Mucosa of stomach (tissue), 1 donor: ENCODE data around the gene AKAP12.

Experiments used
- H3K27me3 ChIP-seq: one replicate; pipeline ENCODE4 v1.7.0; 2013; ENCODE audit warnings: mild to moderate bottlenecking, low read length; ENCODE audit not compliant: control insufficient read depth, insufficient read depth
- H3K36me3 ChIP-seq: one replicate; pipeline ENCODE4 v1.7.0; 2013; ENCODE audit warnings: low read length; ENCODE audit not compliant: control insufficient read depth, insufficient read depth
- H3K4me1 ChIP-seq: one replicate; pipeline ENCODE4 v1.7.0; 2013; ENCODE audit warnings: mild to moderate bottlenecking, low read length; ENCODE audit not compliant: control insufficient read depth, insufficient read depth
- H3K4me3 ChIP-seq: one replicate; pipeline ENCODE4 v1.7.0; 2013; ENCODE audit warnings: low read length
- H3K9ac ChIP-seq: one replicate; pipeline ENCODE4 v1.7.0; 2013; ENCODE audit warnings: mild to moderate bottlenecking, low read length, moderate library complexity
- H3K9me3 ChIP-seq: one replicate; pipeline ENCODE4 v1.7.0; 2013; ENCODE audit warnings: mild to moderate bottlenecking, low read length, moderate library complexity; ENCODE audit not compliant: control insufficient read depth
- donor health status: Pancreatic carcinoma.

Gene AKAP12

GRCh38 chr6:151263967-151264366, 24.2 kb downstream of the AKAP12 start:
- Histone ChIP-seq H3K4me1 (no peaks in the 10 kb centered on the region), H3K4me3 (no peak overlapping the region), H3K36me3 (no peaks in the 10 kb centered on the region), H3K9me3 (no peaks in the 10 kb centered on the region), H3K9ac (no peak overlapping the region), H3K27me3 (no peaks in the 10 kb centered on the region)

GRCh38 chr6:151265282-151265681, 25.5 kb downstream of the AKAP12 start:
- no peaks in the 10 kb centered on the region for H3K36me3 ChIP-seq
- no peak overlapping the region for H3K9ac ChIP-seq
- no peaks in the 10 kb centered on the region for H3K27me3 ChIP-seq
- no peaks in the 10 kb centered on the region for H3K4me1 ChIP-seq
- no peaks in the 10 kb centered on the region for H3K9me3 ChIP-seq
- no peak overlapping the region for H3K4me3 ChIP-seq

GRCh38 chr6:151269321-151269995, 29.7 kb downstream of the AKAP12 start:
- Histone ChIP-seq H3K27me3 (no peaks in the 10 kb centered on the region), H3K4me1 (no peaks in the 10 kb centered on the region), H3K36me3 (no peaks in the 10 kb centered on the region), H3K4me3 (no peak overlapping the region), H3K9me3 (no peaks in the 10 kb centered on the region), H3K9ac (no peak overlapping the region)

GRCh38 chr6:151275121-151275520, 35.4 kb downstream of the AKAP12 start:
- H3K27me3 ChIP-seq: no peaks in the 10 kb centered on the region
- no peak overlapping the region for H3K9ac ChIP-seq
- H3K9me3 ChIP-seq: no peaks in the 10 kb centered on the region
- H3K4me1 ChIP-seq: no peaks in the 10 kb centered on the region
- H3K36me3 ChIP-seq: no peaks in the 10 kb centered on the region
- no peak overlapping the region for H3K4me3 ChIP-seq

- H3K9ac ChIP-seq: no peak overlapping the region
- no peak overlapping the region for H3K4me3 ChIP-seq
- H3K36me3 ChIP-seq: no peaks in the 10 kb centered on the region
- no peaks in the 10 kb centered on the region for H3K4me1 ChIP-seq
- no peaks in the 10 kb centered on the region for H3K27me3 ChIP-seq
- H3K9me3 ChIP-seq: no peaks in the 10 kb centered on the region
These were observed 35.8 kb downstream of the AKAP12 start for GRCh38 chr6:151275566-151275965.

- H3K27me3 ChIP-seq: no peaks in the 10 kb centered on the region
- no peak overlapping the region for H3K4me3 ChIP-seq
- H3K9me3 ChIP-seq: no peaks in the 10 kb centered on the region
- no peaks in the 10 kb centered on the region for H3K36me3 ChIP-seq
- H3K4me1 ChIP-seq: no peaks in the 10 kb centered on the region
- no peak overlapping the region for H3K9ac ChIP-seq
These were observed 36.5 kb downstream of the AKAP12 start for GRCh38 chr6:151276112-151276740.

- H3K9me3 ChIP-seq: no peaks in the 10 kb centered on the region
- H3K4me3 ChIP-seq: no peak overlapping the region
- no peaks in the 10 kb centered on the region for H3K4me1 ChIP-seq
- no peaks in the 10 kb centered on the region for H3K36me3 ChIP-seq
- no peak overlapping the region for H3K9ac ChIP-seq
- peaks cover 5% of the 10 kb centered on the region for H3K27me3 ChIP-seq
These were observed 40.1 kb downstream of the AKAP12 start for GRCh38 chr6:151279891-151280290.

- H3K4me1 ChIP-seq: no peaks in the 10 kb centered on the region
- no peak overlapping the region for H3K9ac ChIP-seq
- no peaks in the 10 kb centered on the region for H3K9me3 ChIP-seq
- no peaks in the 10 kb centered on the region for H3K36me3 ChIP-seq
- H3K27me3 ChIP-seq: peaks cover 5% of the 10 kb centered on the region
- H3K4me3 ChIP-seq: no peak overlapping the region
These were observed 41.1 kb downstream of the AKAP12 start for GRCh38 chr6:151280859-151281258.

- Histone ChIP-seq H3K27me3 (peaks cover 5% of the 10 kb centered on the region), H3K4me3 (no peak overlapping the region), H3K9me3 (no peaks in the 10 kb centered on the region), H3K9ac (no peak overlapping the region), H3K4me1 (no peaks in the 10 kb centered on the region), H3K36me3 (no peaks in the 10 kb centered on the region)
These were observed 44.2 kb downstream of the AKAP12 start for GRCh38 chr6:151284012-151284411.

- H3K9me3 ChIP-seq: no peaks in the 10 kb centered on the region
- peaks cover 5% of the 10 kb centered on the region for H3K27me3 ChIP-seq
- no peak overlapping the region for H3K9ac ChIP-seq
- H3K4me3 ChIP-seq: no peak overlapping the region
- no peaks in the 10 kb centered on the region for H3K4me1 ChIP-seq
- no peaks in the 10 kb centered on the region for H3K36me3 ChIP-seq
These were observed 44.8 kb downstream of the AKAP12 start for GRCh38 chr6:151284548-151285017.

- Histone ChIP-seq H3K4me1 (no peaks in the 10 kb centered on the region), H3K9me3 (no peaks in the 10 kb centered on the region), H3K36me3 (no peaks in the 10 kb centered on the region), H3K9ac (no peak overlapping the region), H3K4me3 (no peak overlapping the region), H3K27me3 (peaks cover 5% of the 10 kb centered on the region)
These were observed 45.4 kb downstream of the AKAP12 start for GRCh38 chr6:151285122-151285521.

- H3K27me3 ChIP-seq: peaks cover 5% of the 10 kb centered on the region
- H3K4me1 ChIP-seq: no peaks in the 10 kb centered on the region
- H3K4me3 ChIP-seq: no peak overlapping the region
- no peak overlapping the region for H3K9ac ChIP-seq
- no peaks in the 10 kb centered on the region for H3K36me3 ChIP-seq
- no peaks in the 10 kb centered on the region for H3K9me3 ChIP-seq
These were observed 46.4 kb downstream of the AKAP12 start for GRCh38 chr6:151286214-151286613.
